HG03097 (cell line): ENCODE measurements around the gene BTN1A1.
"Not testable (repeated sequence)": the region's sequence is repeated elsewhere in the genome, so short reads cannot be mapped to it uniquely, and the experiment has no call there.

Source experiments
- ATAC-seq: cut with Tn5 transposase; IDR thresholded peaks from one replicate; pipeline ENCODE4 v1.9.1; 2021; ENCODE audit not compliant: unreplicated experiment, low FRiP score

The BTN1A1 gene

DNA sequence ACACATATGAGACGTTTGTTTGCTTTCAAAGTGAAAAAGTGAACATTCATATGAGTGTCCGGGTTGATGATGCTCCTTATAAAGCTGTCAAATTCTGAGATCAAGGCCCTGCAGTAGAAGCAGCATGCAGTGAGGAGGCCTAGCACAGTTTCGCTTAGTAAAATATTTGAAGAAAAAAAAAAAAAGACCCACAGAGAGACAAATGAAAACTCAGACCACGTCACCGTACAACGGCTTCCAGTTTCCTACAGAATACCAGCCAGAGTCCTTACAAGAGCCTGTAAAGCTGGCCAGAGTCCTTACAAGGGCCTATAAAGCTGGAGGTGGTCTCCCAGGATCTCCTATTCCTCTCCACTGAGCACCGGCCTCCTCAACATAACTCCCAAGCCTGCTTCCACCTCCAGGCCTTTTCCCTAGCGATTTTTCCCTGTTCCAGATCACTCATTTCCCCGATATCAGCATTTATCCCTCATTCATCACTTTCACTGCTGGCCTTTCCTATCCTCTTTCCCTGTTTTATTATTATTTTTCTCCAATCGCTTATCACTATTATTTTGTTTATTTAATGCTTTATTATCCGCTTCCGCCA, 36.6 kb downstream of the BTN1A1 start:
- no peak for ATAC-seq

DNA sequence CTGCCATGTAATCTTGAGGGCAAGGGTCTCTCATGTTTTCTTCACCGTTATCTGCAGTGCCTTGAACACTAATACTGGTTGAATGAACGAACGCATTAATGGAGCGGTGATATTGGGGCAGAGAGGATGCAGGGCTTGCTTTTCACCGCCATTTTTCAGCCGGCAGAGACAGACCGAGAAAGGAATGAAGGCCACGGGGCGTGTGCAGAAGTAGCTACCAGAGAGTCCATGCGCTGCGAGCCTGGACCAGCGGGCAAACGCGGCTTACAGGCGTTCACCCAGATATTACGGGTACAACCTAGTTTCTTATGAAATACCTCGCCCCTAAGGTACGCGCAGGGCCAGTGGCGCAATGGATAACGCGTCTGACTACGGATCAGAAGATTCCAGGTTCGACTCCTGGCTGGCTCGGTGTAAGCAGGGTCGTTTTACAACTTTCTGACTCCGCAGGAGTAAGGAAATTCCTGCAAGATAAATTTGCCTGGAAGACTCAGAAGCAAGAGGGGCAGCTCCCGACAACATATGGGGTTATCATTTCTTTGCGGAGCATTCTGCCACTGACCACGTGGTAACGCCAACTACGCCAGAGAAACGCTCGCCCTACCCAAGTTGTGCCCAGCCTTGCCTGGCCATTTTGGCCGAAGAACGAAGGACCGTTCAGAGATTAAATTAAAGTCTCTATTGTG, 37.2 kb downstream of the BTN1A1 start:
- ATAC-seq: peak; percentile 37

DNA sequence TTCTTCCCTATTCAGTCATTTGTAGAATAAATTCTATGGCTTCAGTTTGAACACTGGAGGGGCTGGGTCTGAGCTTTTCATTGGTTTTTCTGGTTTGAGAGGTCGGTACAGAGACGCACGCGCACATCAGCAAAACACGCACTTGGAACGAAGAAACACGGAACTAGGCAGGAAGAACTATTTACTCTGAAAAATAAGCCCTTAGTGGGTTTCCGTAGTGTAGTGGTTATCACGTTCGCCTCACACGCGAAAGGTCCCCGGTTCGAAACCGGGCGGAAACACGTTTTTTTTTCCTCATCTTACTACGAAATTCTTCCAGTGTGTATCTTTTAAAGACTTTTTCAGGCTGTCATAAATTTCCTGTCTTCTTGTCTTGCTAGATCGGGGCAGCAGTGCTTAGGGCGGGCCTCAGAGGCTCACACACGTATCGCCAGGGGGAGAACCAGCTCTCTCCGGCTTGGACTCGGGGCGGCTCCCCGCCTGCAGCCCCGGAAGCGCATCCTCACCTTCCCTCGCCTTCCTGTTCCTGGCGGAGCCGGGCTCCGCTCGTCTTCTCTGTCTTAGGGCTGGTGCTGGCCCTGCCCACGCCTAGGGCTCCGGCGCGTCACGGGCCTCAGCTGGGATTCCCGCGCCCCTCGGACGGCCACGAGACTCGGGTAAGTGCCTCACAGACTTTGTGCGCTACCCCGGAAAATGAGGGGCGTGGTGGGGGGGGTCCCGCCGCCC, 37.9 kb downstream of the BTN1A1 start, which contains the start of gene HMGN4:
TSS of gene HMGN4 (plus strand) at position 521 of the 726 bp plus-strand sequence. CDS start 6,841 bp downstream, outside the sequence.
- peak; percentile 47 for ATAC-seq

DNA sequence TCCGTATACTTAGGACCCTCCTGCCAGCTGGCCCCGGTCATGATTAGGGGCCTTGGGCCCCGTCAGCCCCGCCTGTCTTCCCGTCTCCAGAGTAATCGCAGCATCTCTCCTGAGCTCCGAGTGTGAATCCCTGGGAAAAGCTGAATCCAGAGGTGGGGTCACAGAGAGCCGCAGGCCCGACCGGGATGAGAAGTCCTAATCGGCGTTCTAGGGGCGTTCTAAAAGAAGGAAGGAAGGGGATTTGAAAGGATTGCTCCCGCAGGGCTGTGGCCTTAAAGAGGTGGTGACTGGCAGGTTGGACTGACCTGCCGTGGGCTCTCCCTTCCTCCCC, 38.4 kb downstream of the BTN1A1 start:
- peak; percentile 1 for ATAC-seq

DNA sequence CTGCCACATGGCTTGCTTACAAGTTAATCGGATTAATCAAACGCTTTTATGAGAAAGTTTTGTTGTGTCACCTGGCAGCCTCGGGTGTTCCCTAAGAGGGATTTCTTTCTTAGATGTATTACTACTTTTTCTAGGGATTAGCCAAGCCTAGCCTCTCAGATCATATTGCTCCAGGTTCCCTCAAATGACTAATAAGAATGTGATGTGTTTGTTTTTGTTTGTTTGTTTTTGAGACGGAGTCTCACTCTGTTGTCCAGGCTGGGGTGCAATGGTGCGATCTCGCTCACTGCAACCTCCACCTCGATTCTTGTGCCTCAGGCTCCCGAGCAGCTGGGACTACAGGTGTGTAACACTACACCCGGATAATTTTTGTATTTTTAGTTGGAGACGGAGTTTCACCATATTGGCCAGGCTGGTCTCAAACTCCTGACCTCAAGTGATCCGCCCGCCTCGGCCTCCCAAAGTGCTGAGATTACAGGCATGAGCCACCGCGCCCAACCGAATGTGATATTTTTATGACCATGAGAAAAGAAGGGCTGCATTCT, 39.0 kb downstream of the BTN1A1 start:
- no peak for ATAC-seq

DNA sequence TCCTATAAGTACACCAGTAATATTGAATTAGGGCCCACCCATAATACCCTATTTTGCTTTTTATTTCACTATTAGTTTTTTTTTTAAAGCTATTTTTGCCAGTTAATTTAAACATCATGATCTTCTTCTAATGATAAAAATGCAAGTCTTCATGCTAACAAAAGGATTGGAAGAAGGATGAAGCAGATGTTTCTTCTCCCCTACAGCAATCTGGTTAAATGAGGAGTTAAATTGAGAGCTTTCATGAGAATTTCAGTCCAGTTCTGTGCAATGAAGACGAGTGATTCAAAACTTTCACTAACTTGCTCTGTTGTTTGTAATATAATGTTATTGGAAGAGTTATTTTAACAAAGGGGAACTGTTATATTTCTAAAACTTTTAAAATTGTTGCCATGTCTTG, 41.5 kb downstream of the BTN1A1 start:
- ATAC-seq: no peak

DNA sequence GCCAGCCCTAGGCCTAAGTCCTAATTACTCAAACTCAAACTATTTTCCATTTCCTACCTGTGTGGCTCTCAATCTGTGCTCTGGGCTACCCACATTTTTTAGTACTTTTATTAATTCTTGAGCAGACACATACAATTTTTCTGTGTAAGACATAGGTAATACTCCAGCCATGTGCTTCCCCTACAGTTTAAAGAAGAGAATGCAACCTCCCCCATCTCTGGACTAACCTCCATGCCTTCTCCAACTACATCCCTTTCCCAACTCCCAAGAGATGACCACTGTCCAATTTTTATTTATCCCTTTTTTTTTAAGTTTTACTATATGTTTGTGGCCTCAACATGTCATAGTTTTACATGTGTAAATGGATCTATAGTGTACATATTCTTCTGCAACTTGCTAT, 43.9 kb downstream of the BTN1A1 start:
- no peak for ATAC-seq

DNA sequence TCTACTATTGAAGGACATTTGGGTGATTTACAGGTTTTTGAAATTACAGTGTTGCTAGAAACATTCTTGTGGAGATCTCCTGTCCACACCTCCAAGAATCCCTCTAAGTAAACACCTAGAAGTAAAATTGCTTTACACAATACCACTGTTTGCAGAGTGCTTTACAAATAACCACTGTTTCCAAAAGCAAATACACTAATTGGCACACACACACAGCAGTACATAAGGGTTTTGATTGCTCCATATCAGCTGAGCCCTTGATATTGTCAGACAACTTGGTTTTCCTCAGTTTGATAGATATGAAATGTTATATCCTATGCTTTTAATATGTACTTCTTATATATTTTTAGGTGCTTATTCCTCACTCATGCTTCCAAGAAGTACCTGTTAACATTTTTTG, 44.4 kb downstream of the BTN1A1 start:
- no peak for ATAC-seq

DNA sequence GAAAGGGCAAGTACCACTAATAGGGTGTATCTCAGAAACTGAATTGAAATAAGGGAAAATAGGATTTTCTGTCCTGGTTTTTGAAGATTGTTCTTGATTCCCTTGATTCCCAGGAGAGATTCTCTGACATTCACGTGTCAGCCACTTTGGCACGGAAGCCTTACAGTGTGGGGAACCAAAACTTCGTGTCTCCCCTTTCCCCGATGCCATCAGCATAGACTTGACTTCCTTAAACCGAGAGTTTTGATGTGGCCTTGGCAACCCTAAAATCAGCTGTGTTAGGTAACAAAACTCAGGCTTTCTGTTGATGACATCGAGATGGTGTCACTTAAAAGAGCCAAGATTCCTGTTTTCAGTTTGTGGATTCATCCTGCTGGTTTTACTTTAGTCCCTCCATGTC, 45.5 kb downstream of the BTN1A1 start:
- ATAC-seq: no peak

DNA sequence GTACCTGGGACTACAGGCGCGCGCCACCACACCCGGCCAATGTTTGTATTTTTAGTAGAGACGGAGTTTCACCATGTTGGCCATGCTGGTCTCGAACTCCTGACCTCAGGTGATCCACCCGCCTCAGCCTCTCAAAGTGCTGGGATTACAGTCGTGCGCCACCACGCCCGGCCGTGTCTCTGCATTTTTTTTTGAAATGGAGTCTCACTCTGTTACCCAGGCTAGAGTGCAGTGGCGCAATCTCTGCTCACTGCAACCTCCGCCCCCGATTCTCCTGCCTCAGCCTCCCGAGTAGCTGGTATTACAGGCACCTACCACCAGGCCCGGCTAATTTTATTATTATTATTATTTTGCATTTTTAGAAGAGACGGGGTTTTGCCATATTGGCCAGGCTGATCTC, 47.3 kb downstream of the BTN1A1 start:
- not testable (repeated sequence) for ATAC-seq

DNA sequence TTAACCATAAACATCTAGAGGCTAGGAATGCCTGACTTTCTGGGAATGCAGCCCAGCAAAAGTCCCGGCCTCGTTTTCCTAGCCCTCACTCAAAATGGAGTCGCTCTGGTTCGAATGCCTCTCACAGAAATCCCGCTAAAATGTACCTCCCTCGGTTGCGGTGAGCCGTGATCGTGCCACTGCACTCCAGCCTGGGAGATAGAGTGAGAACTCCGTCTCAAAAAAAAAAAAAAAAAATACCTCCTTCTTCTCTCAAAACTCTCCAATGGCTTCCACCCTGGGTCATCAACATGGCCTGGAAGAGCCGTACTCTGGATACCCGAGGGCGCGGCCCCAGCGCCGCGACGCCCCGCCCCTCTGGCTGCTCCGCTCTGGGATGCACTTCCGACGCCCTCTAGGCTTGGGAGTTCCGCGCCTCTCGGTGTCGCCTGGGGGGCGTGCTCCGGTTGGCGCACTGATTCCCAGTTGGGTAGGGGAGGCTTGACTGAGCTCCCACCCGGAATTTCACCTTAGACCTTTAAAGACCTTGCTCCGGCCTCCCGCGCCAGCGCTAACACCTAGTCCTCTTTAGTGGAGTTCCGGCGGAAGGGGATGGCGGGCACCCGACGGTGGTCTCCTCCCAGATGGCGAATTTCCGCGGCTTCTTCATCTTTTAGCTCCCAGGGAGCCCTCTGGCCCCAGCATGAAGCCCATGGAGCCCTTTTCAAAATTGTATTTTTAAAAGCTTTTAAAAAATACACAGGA, 50.3 kb downstream of the BTN1A1 start:
- ATAC-seq: no peak

DNA sequence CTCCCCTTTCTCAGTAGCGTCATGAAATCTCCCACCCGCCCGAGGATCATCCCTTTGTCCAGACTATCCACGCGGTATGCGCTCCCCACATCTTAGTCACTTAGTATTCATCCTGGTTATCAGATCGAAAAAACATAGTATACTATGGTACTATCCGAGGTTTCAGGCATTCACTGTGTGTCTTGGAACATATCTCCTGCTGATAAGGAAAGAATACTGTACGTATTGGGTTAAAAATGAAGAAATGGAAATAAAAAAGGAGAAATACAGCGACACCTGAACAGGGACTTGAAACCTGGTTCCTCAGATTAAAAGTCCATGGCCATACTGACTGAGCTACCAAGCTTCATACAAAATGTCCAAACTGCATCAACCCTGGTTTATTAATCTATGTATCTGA, 52.1 kb downstream of the BTN1A1 start:
- ATAC-seq: no peak

DNA sequence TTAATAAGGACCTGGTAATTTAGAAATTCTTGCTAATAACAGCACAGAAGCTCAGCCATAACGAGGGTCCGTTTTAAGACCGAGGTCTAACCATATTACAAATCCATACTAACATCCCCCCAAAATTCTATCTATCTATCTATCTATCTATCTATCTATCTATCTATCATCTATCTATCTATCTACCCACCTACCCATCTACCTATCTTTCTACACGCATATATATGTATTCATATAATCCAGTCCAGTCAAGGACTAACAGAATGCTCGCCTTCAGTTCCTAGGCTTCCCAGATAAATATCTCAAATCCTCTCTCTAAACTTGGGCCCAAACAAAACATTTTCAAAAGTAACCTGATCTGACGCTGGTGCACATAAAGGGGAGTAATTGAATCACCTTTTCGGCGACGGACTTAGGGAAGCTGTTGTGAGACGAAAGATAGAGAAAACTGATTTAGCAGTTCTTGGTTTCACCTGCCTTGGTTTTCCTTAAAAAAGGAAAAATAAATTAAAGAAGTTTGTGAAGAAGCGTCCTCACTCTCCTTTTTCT, 52.6 kb downstream of the BTN1A1 start:
- ATAC-seq: no peak

DNA sequence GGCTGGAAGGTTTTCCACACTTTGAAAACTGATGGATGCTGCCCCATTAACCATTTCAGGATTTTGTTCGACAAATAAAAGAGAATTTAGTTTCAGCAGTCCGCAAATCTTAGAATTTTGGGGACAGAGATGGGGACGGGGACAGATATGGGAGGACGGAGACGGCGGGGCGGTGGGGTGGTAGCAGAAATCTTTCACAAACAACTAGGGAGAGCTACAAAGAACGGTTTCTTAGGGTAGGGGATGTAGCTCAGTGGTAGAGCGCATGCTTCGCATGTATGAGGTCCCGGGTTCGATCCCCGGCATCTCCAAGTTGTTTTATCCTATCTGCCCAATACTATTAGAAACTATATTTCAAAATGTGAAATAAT, 53.1 kb downstream of the BTN1A1 start:
- no peak for ATAC-seq

DNA sequence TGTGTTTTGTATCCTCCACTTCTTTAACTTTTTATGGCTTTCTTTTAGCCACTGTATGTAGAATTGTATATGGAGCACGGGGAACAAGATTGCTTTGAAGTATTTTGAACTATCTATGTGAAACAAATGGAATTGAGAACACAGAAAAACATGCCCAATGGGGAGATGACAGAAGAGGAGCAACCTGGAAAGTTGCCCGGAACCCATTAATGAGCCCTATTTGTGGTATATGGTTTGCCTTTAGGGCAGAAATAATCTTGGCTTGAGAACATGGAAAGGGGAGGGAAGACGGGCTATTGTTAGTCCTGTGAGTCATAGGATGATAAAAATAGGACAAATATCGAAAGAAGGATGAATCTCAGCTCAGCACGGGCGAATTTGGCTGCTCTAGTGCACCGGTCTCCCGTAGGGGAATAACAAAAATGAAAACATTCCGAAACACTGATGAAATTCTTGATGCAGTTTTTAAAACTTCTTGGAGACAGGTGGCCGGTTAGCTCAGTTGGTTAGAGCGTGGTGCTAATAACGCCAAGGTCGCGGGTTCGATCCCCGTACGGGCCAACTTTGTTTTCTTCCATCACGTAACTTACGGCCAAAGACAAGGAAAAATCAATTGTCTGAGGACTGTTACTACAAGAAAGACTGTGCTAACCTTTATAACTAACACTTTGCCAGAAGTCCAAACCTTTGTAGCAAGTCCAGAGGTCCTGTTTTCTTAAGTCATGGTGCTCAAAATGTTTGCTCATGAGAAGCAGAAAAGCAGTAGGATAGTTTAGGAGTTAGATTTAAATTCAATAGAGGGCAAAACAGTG, 53.7 kb downstream of the BTN1A1 start:
- ATAC-seq: no peak

DNA sequence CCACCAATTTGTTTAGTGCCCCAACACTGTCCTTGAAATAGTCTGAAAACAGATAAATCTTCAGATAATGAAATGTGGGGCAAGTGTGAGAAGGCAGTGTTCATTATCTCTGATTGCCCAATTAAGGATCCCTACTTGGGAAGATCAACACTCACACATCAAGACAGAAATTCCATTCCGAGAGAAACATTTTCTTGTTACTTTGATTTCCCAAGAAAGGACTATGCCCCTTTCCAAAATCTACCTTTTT, 54.3 kb downstream of the BTN1A1 start:
- no peak for ATAC-seq

DNA sequence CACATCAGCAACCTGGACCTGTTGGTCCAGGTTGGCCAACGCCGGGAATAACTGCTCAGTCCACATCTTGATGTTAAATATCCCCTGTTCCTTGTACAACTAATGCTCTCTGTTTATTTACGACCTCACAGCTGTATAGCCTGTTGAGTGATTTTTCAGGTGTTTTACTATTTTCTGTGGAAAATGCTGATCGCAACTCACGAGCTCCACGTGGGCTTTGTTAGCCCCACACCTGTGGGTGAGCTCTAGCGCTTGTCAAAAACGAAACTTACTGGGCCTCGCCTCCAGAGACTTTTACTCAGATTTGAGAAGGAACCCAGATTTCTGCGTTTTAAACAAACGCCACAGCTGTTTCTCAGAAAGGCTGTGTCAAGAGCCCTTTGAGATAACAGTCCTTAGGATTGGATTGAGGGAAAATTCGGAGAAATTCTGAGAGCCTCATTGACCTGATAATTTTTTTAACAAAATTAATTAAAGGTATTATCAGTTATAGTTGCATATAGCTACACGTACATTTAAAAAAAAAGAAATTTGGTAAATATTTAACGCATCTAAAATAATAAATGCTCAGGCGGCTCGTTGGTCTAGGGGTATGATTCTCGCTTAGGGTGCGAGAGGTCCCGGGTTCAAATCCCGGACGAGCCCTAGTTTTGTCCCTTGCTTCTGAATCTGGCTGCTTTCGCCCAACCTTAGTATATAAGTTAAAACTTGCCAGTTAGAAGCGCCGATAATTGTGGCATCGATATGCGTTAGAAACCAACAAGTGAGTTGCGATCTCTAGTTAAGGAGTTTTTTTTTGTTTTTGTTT, 54.8 kb downstream of the BTN1A1 start:
- ATAC-seq: no peak

DNA sequence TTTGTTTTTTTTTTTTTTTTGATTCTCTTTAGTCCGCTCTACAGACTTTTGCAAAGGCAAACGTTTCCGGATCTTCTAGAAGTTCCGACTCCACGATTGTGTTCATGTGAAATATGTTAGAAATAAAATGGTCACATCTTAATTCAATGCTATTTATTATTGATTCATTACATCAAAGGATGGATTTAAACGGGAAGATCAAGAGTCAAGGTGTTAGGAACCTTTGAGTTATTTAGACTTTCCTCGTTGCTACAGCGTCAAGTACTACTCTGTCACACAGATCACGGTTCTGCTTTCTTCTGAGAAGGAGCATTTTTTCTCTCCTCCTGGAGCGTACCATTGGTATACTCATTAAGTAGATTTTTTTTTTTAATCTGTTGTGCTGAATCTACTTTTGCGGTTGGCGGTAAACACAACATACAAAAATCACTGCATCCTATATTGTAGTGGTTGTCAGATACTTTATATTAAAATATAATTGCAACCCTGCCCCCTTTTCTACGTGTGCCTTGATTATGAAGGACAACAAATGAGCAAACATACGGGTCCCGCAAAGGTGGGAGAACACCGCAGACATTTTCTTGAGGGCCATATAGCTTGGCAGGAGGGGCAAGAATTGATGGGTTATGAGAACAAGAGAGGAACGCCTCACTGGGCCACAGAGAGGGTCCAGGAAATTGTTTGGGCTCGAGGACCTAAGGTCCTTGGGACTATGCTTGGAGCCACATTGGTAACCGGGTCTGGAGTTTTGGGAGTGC, 55.6 kb downstream of the BTN1A1 start:
- no peak for ATAC-seq
